Epithelial cell of proximal tubule (primary cell): ENCODE measurements around the gene SAPCD1. TPM values are rescaled to one million over a fixed set of nuclear protein-coding genes. Genes with fewer than 3 reads are reported as not detected.

Experiments
- DNase-seq: peaks from one replicate; pipeline ENCODE4 v3.0.0-alpha.2; 2011; ENCODE audit warnings: low read depth
- H3K4me3 ChIP-seq: 2 replicates; pipeline ENCODE4 v1.5.1; 2011; ENCODE audit warnings: low read depth, mild to moderate bottlenecking, low read length
- total RNA-seq: library from RNA; depleted of rRNA; stranded (reverse); fragments of >200 nt; gene quantifications from 2 replicates; pipeline ENCODE4 v1.2.3, GENCODE V29; 2015
- TF ChIP-seq, protein P1 (sequence below): conservative IDR thresholded peaks from 2 replicates; pipeline ENCODE4 v1.5.1; 2012; ENCODE audit warnings: low read depth, mild to moderate bottlenecking, low read length

The SAPCD1 gene
- total RNA-seq, 1 donor from 2014 or later = 4.4 TPM

DNA sequence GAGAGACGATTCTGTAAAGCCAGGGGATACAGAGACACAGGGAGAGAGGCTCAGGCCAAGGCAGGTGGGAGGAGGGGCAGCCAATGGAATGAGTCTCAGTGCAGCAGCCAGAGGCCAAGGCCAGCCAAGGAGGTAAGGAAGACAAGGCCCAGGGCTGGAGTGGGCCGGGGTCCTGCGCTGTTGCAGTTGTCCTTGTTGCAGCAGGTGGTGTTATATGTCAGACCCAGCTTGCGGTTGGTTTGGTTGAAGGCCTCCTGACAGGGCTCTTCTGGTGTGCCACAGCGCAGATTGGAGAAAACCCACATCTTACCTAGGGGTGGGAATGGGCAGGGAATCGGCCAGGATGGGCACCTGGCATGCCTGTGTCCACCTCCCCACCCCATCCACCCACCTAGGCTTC is 43.5 kb upstream of the SAPCD1 start:
- no peak for DNase-seq
- H3K4me3 ChIP-seq = no peak overlapping the region
- TF ChIP-seq, protein P1, sequence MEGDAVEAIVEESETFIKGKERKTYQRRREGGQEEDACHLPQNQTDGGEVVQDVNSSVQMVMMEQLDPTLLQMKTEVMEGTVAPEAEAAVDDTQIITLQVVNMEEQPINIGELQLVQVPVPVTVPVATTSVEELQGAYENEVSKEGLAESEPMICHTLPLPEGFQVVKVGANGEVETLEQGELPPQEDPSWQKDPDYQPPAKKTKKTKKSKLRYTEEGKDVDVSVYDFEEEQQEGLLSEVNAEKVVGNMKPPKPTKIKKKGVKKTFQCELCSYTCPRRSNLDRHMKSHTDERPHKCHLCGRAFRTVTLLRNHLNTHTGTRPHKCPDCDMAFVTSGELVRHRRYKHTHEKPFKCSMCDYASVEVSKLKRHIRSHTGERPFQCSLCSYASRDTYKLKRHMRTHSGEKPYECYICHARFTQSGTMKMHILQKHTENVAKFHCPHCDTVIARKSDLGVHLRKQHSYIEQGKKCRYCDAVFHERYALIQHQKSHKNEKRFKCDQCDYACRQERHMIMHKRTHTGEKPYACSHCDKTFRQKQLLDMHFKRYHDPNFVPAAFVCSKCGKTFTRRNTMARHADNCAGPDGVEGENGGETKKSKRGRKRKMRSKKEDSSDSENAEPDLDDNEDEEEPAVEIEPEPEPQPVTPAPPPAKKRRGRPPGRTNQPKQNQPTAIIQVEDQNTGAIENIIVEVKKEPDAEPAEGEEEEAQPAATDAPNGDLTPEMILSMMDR = no peak

DNA sequence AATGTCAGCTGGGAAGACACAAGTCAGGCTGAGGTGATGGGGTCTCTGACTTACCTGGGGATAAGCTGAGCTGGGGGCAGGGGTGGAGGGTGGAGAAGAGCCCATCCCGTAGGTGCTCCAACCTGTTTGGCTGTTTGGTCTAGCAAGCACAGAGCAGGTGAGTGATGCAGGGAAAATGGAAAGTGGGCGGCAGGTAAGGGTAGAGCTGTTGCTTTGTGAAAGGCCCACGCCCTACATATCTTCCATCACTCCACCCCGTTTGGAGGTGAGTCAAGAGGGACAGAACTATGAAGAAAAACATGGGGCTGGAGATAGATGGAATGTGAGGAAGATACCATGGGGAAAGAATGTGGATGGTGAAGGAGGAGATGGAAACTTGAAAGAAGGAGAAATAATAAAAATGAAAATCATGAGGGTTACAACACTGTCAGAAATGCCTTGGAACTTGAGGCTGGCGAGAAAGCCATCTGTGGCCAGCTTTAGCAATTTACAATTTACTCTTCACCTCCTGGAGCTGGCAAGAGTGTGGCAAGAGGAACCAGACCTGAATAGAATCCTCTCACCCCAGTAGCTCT is 42.2 kb upstream of the SAPCD1 start:
- TF ChIP-seq, protein P1 = no peak
- no peak overlapping the region for H3K4me3 ChIP-seq
- DNase-seq = no peak

DNA sequence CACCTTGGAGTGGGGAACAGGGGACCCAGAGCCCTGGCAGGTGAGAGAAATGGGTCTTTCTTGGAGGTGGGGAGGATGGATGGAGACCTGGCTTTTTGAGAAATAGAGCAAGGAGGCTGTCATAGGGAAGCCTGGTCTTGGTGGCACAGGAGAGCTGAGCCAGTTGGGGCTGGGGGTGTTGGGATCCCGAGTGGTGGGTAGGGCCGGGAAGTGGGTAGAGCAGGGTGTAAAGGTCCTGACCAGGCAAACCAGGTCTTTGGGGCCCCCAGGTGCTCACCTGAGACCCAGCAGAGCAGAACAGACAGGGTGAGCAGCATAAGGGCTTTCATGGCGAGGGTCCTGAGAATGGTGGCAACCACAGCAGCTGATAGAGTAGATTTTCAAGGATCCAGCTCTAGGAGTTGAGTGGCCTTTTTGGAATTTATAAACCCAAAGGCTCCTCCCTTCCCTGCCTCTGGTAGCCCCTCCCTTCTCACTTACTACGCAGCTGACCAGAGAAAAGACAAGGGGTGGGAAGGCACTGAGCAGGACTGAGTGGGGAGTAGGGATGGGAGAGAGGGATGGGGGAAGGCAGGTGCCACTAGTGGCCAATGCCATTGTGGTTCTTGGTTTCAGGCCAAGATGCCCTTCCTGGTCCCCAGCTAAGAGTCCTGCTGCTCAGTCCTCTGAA is 41.0 kb upstream of the SAPCD1 start, which contains the start of gene LY6G6C:
TSS of gene LY6G6C (minus strand) at position 396 of the 670 bp plus-strand sequence. CDS start at position 329, 67 bp downstream.
- no peak within 1 kb of the TSS for H3K4me3 ChIP-seq
- no peak for DNase-seq
- TF ChIP-seq, protein P1 = no peak

DNA sequence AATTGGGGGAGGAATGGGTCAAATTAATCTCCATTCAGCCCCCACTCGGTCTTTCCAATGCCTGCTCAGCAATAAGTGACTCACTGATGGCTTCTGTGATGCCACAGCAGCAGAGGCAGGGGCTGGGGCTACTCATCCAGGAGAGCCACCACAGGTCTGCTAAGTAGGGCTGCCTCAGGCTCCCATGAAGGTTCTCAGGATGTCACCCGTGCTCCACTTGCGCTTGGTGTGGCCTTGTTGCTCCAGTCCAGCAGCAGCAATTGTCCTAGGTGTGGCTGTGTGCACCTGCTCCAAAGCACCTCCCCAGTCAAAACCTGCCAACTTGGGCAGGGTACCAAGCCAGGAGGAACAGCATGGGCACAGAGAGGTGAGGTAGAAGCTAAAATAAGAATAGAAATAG is 40.3 kb upstream of the SAPCD1 start:
- TF ChIP-seq, protein P1 = no peak
- no peak for DNase-seq
- no peak overlapping the region for H3K4me3 ChIP-seq

DNA sequence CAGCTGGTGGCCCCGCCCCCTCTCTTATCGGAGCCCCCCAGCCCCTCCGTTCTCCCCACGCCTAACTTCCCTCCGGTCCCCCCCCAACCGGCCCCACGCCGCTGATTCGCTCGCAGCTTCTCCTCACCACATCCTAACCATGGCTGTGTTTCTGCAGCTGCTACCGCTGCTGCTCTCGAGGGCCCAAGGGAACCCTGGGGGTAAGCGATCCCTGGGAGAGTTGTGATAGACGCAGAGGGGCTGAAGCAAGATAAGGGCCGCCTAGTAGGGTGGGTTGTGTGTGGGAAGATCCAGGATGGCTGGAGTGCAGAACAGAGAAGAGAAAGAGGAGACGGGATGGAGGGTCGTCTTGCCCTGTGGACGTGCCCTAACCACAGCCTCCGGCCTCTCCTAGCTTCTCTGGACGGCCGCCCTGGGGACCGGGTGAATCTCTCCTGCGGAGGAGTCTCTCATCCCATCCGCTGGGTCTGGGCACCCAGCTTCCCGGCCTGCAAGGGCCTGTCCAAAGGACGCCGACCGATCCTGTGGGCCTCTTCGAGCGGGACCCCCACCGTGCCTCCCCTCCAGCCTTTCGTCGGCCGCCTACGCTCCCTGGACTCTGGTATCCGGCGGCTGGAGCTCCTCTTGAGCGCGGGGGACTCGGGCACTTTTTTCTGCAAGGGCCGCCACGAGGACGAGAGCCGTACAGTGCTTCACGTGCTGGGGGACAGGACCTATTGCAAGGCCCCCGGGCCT is 39.0 kb upstream of the SAPCD1 start, which contains the start of gene MPIG6B:
TSS of gene MPIG6B (plus strand) at position 129 of the 735 bp plus-strand sequence. CDS start at position 140, 11 bp downstream.
- no peak for DNase-seq
- TF ChIP-seq, protein P1 = no peak
- H3K4me3 ChIP-seq = no peak within 1 kb of the TSS

DNA sequence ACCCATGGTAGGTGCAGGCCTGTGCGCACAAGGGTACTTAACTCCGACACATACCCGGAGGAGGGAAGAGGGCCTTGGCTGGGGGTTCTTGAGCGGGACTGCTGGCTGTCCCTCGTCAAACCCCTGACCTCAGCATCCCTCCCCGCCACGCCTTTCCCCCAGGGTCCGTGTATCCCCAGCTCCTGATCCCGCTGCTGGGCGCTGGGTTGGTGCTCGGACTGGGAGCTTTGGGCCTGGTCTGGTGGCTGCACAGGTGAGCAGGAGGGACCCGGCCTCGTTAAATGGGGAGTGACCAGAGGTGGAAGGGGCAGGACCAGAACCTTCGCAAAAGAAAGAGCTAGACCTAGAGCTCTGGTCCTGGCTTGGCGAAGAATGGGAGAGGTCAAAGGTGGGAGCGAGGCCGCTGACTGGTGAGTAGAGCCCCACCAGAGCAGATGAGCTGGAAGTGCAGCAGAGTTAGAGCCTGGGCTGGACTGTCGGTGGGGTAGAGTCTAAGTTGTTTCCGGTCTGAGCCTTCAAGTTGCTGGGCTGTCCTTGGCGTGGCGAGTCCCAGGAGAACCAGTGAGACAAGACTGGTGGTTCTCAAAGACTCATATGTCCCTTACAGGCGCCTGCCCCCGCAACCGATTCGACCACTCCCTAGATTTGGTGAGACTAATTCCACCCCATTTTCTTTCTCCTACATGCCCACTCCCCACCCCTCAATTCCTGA is 38.3 kb upstream of the SAPCD1 start:
- TF ChIP-seq, protein P1 = no peak
- no peak overlapping the region for H3K4me3 ChIP-seq
- DNase-seq = no peak
